ENCODE data around the gene ADORA2B.
"Not testable (repeated sequence)": the region's sequence is repeated elsewhere in the genome, so short reads cannot be mapped to it uniquely, and the experiment has no call there.

The ADORA2B gene

DNA sequence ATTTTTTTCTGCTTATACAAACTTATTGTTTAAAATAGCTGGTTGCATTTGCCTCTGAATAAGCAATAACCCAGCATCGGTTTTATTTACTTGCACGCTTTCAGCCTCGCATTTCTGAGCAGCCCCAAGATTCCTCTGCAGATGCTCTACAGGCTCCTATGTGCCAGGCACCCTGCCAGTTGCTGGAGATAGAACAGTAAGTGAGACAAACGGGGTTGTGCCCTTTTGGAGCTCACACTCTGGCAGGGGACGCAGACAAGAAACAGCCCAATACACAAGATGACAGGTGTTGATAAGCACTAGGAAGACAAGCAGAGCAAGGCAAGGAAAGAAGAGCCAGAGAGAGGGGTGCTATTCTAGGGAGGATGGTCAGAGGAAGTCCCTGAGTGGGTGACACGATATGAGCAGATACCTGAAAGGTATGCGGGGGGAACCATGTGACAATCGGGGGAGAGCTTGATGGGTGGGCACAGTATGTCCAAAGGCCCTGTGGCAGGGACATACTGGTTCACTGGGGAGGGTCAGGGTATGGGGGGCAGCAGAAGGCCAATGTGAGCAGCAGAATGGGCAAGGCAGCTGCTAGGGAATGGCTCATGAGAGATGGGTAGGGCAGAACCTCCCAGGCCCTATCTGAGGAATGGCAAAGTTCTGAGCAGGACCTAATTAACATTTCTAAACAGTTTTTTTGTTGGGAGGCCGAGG is 18.7 kb upstream of the ADORA2B start:
- DNase-seq, result no peak

- DNase-seq, result no peak
Observed at GRCh38 chr17:15928286-15928785, 16.6 kb upstream of the ADORA2B start.

GRCh38 chr17:15929941-15930340 is 15.0 kb upstream of the ADORA2B start:
- DNase-seq, result no peak

- no peak for DNase-seq
Observed at GRCh38 chr17:15930426-15930825, 14.5 kb upstream of the ADORA2B start.

DNA sequence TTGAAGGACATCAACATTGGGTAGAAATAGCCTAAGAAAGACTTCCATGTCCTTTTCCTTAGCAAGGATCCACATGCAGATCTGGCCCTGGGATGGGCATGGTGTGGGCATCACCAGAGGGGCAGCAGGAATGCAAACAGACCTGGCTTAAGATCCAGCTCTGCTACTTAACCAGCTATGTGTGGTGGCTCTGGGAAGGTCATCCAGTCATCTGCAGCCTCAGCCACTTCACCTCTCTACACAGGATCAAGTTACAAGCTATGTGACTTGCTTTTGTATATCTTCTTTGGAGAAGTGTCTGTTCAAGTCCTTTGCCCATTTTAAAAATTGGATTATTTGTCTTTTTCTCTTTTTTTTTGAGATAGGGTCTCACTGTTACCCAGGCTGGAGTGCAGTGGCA is 13.5 kb upstream of the ADORA2B start:
- DNase-seq, result no peak

- no peak for DNase-seq
Observed at GRCh38 chr17:15934866-15935265, 10.1 kb upstream of the ADORA2B start.

DNA sequence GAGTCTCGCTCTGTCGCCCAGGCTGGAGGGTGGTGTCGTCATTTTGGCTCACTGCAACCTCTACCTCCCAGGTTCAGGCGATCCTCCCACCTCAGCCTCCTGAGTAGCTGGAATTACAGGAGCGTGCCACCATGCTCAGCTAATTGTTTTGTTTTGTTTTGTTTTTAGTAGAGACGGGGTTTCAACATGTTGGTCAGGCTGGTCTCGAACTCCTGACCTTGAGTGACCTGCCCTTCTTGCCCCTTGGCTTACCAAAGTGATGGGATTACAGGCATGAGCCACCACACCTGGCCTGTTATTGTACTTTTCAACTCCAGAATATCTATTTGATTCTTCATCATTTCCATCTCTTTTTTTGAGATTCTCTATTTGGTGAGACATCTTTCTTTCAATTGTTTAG is 9.0 kb upstream of the ADORA2B start:
- no peak for DNase-seq

DNA sequence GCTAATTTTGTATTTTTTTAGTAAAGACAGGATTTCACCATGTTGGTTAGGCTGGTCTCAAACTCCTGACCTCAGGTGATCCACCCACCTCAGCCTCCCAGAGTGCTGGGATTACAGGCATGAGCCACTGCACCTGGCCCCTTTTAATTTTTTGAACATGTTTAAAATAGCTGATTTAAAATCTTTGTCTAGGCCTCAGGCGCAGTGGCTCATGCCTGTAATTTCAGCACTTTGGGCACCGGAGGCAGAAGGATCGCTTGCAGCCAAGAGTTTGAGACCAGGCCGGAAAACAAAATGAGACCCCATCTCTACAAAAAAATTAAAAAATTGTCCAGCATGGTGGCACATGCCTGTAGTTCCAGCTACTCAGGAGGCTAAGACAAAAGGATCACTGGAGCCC is 8.4 kb upstream of the ADORA2B start:
- not testable (repeated sequence) for DNase-seq

- DNase-seq, result no peak
Observed at GRCh38 chr17:15941781-15942180, 3.1 kb upstream of the ADORA2B start.

DNA sequence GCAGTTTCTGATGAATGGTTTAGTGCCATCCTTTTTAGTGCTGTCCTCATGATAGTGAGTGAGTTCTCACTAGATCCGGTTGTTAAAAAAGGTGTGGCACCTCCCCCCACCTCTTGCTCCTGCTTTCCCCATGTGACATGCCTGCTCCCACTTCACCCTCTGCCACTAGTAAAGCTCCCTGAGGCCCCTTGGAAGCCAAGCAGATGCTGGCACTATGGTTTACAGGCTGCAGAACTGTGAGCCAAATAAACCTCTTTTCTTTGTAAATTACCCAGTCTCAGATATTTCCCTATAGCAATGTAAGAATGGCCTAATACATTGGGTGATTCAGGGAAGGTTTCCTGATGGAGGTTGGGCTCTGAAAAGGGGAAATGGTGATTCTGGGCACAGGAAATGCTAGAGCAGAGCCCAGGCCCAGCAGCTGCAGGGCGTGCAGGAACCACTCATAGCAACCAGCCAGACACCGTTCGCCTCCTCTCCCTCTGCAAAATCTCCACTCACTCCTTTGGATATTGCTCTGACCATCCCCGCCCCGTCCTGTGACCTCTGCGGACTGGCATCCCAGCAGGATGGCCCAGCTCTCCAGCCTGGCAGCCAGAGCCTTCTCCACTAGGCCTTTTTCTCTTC is 2.6 kb upstream of the ADORA2B start:
- no peak for DNase-seq

DNA sequence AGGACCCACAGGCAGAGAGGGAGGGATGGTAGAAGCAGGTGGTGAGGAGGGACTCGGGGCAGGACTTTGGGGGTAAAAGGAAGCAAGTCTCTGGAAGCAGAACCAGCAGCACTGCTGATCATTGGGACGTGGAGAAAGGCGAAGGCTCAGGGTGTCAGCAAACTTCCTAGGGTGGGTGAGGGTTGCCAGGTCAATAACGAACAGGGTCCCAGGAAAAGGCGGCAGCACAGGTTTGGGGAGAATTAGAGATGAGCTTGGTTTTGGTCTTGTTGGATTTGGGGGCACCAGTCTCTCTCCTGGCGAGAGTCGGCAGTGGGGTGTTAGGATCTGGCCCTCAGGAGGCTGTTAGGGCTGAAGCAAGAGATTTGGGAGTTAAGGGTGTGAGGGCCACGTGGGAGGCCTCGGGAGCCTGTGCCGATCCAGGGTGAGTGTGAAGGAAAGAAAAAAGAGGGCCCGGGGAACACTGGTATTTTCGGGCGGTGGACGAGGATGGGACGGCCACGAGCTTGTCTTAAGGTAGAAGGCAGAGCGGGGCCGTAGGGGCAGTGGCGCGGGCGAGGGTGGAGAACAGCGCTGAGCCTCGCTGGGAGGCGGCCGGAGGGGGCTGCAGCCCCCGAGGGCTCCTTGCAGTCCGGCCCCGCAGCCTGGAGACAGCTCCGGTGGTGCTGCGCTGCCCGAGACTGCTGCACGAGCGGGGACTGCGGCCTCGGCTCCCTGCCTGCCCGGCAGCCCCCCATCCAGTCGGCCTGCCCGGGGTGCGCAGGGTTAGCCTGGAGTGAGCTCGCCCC is 765 bp upstream of the ADORA2B start:
- no peak for DNase-seq

DNA sequence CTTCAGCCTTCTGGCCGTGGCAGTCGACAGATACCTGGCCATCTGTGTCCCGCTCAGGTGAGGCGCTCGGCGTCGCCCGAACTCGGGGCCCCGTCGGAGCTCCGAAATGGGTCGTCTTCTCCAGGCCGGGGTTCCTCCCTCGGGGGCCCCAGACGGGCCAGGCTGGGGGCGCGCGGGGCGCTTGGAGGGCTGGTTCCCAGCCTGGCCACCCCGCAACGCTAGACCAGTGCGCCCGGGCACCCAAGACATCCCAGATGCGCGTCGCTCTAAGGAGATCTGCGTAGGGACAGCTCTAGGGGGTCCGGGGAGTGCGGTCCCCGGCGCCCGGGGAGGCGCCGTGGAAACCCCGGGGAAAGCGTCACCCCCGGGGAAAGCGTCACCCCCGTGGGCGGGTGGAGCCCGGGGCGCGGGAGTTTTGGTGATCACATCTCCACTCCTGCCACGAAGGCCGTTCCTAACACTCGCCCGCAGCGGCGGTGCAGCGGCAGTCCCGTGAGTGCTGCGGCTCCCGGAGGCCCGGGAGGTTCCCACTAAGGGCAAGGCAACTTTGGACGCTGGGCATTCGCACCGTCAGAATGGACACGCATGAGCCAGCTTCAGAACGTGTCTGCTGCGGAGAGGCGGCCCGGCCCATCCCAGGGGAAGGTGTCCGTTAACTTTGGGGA is 729 bp downstream of the ADORA2B start:
- no peak for DNase-seq

DNA sequence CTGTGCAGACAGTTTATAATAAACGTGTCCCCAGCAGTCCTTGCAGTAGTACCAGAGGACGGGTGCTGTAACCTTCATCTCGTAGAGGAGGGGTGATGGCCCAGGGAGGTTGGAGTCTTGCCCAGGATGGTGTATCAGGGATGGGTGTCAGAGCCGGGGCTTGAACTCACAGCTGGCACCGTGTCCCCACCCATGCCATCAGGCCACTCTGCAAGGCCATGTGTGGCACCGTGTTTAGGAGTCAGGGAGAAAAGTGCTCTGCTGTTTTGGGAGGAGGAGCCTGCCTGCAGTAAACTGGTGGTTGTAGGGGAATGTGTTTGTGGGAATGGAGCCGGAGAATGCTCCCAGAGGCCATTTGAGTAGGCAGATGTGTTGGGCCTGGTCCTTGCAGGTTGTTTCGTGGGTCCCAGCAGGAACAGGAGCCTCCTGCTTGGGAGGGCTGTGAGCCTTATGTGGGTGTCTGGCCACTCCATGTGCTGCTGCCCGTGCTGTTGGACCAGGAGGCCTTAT is 1.7 kb downstream of the ADORA2B start:
- no peak for DNase-seq

DNA sequence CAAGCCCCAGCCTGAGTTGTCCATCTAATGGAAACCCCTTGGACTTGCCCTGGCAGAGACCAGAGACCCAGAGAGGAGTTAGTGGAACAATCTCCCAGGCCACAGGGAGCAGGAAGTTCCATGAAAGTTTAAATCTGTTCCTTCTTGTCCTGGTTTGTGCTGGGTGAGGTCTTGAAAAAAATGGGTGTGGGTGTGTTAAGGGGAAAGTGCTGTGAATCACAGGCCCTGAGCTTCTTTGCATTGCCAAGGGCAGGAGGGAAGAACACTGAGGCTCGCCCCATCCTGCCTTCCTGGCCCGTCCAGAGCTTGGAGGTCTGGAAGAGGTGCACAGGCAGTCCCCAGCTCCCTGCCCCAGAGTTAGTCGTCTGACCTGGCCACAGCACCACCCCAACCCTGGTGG is 2.3 kb downstream of the ADORA2B start:
- no peak for DNase-seq

DNA sequence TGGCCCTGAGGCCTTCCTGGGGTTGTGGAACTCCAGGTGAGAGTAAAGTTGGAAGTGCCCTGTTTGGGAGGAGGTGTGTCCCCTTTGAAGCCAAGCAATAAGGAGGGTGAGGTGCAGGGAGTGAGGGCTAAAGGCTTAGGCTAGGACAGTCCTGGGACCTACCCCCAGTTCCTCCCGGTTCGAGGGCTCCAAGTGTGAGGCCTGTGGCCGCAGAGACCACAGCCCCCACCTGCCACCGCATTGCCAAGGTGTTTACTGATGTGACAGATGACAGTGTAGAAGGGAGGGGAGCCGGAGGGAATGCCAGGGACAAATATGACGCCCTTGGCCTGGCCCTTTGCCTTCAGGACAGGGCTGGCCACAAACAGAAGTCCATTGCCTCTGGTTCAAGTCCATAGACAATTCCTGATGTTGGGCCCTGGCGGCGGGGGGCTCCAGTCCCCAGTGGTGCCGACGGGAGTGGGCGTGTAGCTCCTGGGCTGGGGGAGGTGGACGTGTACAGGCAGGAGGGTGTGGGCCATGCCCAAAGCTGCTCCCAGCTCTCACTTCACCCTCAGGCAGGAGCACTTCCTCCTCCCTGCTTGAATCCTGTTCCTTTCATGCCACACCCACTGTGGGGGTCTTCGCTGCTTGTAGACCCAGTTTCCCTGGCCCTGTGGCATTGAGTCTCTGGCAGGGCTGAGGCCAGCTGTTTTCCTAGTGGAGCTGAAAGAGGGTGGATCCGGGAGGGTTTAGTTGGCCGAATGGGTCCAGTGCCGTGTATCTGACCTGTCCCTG is 3.2 kb downstream of the ADORA2B start:
- no peak for DNase-seq

- DNase-seq, result no peak
Observed at GRCh38 chr17:15951368-15952047, 6.6 kb downstream of the ADORA2B start.

- DNase-seq, result no peak
Observed at GRCh38 chr17:15952048-15952532, 7.2 kb downstream of the ADORA2B start.

DNA sequence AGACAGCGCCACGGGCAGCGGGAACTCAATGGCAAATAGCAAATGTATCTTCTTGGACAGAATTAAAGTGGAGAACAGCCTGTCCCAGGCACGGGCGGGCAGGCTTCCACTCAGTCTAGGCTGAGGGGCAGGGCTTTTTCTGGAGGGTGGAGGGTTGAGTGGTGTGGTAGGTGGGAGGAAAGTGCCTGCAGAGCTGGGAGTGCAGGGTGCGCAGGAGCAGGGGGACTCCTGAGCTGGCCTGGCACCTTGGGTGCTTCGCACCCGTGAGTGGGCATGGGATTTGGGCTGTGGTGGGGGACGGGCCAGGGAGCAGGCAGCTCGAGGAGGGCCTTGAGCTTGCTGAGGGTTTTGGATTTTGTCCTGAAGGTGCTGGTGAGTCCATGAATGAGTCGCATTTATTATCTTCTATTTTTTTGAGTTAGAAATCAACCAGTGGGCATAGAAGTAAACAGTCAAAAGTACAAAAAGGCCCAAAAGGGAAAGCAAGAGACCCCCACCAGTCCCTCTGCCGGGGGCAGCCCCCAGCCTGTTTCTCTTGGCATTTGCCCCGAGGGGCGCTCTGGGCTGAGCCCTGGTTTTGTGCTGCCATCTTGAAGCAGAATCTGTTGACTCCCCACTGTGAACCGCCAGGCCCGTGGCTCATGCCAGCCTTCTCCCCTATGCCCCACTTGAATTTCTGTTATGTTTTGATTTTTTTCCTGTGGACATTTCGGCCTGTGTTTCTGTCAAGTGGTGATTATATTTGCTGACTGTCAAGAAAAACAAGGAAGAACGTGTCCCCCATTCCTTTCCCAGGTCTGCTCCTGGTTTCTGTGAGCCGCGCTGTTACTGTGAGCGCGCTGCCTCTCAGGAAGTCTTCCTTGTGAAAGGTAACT is 8.2 kb downstream of the ADORA2B start:
- DNase-seq, result no peak

DNA sequence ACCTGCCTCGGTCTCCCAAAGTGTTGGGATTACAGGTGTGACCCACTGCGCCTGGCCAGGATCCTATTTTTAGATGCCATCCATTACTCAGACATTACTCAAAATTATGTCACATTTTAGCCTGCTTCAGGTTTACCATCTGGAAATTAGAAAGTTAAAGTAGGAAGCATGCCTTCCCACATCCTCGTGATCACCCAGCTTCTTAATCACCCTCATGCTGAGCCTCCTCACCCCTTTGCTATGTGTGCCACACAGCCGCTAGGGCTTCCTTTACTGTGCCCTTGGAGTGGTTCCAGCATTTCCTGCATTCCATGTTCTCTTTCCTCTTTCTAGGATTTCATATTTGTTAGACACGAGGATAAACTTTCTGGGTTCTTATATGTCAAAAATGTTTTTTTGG is 9.3 kb downstream of the ADORA2B start:
- DNase-seq, result no peak

GRCh38 chr17:15955793-15956541 is 11.0 kb downstream of the ADORA2B start:
- no peak for DNase-seq
